Stimulated activated CD8-positive, alpha-beta memory T cell treated with anti-CD3 and anti-CD28 coated beads, Interleukin-2, amount 100 ng/mL, for 1 hour (primary cell): Measurements from ENCODE around the gene RASGRF2.
"Not testable (repeated sequence)": the region's sequence is repeated elsewhere in the genome, so short reads cannot be mapped to it uniquely, and the experiment has no call there.

Experiments used
- DNase-seq, 2 donors: peaks; one replicate each; pipeline ENCODE4 v3.0.0-alpha.2; 2020; ENCODE audit warnings: low read depth in 2 of 2

RASGRF2 gene

DNA sequence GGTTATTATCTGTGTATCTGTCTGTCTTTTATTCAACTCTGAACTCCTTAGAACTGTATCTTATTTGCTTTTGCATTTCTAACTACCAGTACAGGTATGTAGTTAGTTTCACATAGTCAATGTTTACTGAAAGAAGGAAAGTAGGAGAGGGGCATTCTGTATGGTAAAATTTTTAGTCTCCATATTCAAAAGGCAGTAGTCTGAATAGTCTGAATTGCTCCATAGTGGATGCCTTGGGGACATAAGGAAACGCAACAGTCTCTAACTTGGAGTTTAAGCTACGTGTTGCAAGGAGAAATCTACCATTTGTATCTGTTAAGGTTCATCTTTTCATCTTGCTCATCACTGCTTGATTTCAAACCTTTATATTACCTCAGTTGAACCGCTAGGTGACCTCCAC is 26.2 kb downstream of the RASGRF2 start:
- no peak for DNase-seq

GRCh38 chr5:80987078-80987766 is 27.1 kb downstream of the RASGRF2 start:
- DNase-seq, result no peak

GRCh38 chr5:80988419-80988935 is 28.3 kb downstream of the RASGRF2 start:
- DNase-seq, result no peak

DNA sequence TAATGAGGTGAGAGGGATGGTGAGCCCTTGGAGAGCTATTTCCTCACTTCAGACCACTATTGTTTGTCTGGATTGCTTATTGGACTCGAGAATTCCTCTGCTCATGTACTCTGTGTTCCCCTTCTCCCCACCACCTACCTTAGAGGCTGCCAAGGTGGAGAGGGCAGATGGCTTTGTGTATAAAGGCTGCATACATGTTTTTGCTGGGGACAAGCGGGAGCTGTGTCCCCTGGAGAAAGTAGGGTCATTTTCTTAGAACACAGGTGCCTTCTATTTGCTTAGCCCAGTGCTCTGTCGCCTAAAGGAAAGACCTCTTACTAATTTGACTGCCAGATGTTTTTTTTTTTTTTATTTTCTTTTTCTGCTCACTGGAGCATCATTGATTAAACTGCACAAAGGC is 29.7 kb downstream of the RASGRF2 start:
- DNase-seq, result no peak

GRCh38 chr5:80990527-80990926 is 30.4 kb downstream of the RASGRF2 start:
- DNase-seq, result no peak

DNA sequence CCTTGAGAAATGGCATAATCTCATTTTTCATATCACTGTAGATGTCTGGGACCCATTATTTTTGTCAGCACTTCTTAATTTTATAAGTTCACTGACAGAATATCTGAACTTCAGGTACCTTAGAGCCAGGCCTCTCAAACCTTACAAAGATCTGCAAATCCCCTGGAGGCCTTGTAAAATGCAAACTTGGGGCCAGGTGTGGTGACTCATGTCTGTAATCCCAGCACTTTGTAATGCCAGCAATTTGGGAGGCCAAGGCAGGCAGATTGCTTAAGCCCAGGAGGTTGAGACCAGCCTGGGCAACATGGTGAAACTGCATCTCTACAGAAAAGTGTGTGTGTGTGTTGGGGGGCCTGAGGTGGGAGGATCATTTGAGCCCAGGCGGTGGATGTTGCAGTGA is 30.8 kb downstream of the RASGRF2 start:
- no peak for DNase-seq

- DNase-seq, result no peak
Observed at GRCh38 chr5:80995908-80996307, 35.7 kb downstream of the RASGRF2 start.

GRCh38 chr5:80998590-80998979 is 38.4 kb downstream of the RASGRF2 start:
- no peak for DNase-seq

DNA sequence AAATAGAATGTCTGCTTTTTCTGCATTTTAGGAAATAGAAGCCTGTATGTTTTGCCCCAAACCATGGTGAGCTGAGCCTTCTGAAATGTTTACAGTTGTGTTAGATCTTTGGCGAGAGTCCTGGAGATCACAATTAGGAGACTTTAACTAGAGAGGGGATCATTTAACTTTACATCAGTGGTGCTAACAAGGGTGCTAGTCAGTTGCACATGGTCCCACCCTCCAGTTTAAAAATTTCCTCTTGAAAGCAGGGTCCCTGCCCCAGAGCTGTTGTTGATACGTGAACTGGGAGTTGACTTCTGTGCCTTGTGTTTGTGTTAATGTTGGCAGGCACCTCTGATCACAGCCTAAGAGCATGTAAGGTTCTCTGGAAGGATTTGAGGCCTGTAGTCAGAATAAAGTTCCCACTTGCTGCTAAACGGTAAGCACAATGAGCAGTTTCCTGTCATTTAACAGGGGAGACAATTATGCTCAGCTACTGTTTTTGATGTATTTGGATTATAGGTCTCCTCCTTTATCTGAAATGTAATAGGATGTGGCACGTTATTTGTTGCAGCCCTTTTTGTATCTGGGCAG is 43.7 kb downstream of the RASGRF2 start:
- DNase-seq, result no peak

- DNase-seq, result no peak
Observed at GRCh38 chr5:81005708-81006107, 45.5 kb downstream of the RASGRF2 start.

DNA sequence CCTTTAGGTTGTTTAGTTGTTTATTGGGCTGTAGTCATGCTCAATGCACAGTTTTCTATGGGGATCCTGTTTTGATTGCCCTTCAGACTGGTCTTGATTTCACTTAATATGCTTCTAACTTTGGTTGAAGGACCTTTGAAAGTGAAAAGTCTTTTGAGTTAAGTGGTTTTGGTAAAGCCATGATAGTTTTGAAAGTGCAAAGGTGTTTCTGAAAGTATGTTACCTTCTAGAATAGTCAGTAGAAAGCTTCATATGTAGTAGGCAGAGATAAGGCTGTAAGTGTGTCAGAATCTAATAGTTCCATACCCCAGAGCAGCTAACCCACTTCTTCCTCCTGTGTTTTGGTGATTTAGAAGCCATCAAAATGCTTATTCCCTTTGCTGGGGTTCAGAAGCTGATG is 46.1 kb downstream of the RASGRF2 start:
- DNase-seq, result no peak

GRCh38 chr5:81006947-81007636 is 46.9 kb downstream of the RASGRF2 start:
- DNase-seq, result peak in 1 of 2 donors; percentile 14

GRCh38 chr5:81007637-81008027 is 47.5 kb downstream of the RASGRF2 start:
- DNase-seq, result no peak

DNA sequence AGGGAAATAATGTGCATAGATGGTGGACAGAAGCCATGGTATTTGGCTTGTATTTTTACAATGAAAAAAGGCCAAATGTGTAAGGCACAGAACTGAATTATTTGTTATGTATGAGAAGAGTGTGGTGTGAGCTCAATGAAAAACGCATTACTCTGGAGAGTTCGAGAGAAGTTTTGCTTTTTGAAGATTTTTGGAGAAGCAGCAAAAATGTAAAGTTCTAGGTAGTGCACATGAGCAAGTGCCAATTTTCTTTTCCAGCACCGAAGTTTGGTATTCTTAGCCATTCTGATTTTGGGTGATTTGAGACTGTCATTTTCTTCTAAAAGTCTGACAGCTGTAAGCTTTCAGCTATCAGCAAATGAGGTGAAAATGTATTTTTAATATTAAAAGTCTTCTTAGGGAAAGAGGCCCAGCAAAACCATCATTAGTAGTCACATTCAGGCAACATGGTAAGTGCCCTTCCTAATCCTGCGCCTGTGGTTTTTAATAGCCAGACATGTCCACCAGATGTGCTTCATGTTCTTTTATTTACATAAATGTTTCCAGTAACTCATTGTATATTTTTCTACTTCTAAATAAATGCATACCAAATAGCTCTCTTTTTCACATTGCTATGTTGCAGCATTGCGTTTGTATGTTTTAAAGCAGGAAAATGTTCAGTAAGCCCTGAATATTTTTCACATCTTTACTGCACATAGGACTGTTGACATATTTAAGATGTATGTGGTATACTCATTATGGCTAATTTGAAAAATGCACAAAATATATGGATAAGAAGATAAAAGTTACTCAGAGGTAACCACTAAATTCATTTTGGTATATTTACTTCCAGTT is 50.4 kb downstream of the RASGRF2 start:
- no peak for DNase-seq

DNA sequence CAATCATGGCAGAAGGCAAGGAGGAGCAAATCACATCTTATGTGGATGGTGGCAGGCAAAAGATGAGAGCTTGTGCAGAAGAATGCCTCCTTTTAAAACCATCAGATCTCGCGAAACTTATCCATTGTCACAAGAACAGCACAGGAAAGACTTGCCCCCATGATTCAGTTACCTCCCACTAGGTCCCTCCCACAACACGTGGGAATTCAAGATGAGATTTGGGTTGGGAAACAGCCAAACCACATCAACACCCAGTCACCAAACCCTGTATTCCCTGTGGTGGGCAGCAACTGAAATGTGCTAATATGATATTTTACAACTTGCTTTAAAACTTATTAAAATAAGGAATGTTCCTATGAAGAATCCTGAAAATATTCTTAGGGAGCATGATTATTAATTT is 54.2 kb downstream of the RASGRF2 start:
- no peak for DNase-seq

DNA sequence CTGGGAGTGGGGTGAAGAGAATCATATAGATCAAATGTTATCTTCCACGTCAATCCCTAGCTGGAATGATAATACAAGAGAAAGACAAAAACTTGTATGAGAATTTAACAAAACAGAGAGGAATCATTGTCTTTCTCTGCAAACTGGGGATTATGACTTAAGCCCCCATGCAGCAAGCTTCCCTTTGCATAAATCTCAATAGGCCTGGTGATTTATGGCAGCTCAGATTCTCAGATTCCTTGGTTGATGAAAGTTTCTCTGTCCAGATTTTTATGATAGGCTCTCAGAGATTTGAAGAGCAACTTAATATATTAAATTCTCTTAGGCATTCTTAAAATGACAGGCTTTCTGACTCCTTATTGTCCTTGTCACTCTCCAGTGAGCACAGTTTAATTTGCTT is 56.0 kb downstream of the RASGRF2 start:
- no peak for DNase-seq

DNA sequence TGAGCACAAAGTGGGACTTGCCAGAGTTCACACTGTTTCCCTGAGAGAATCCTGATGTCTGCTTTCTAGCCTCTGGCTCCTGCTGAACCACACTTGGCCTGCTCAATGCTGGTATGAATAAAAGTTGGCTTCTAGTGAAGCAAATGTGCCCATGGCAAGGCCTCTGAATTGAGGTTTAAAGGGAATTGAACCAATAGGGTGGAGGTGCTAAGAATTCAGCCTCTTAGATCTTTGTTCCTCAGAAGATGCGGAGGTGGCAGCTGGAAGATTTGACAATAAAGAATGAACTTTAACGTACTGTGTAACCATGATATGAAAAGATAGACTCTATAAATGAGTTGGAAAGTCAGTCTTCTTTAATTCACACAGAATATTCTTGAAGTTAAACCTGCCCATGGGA is 57.2 kb downstream of the RASGRF2 start:
- no peak for DNase-seq

GRCh38 chr5:81018608-81019007 is 58.4 kb downstream of the RASGRF2 start:
- not testable (repeated sequence) for DNase-seq

GRCh38 chr5:81019748-81020147 is 59.6 kb downstream of the RASGRF2 start:
- no peak for DNase-seq

DNA sequence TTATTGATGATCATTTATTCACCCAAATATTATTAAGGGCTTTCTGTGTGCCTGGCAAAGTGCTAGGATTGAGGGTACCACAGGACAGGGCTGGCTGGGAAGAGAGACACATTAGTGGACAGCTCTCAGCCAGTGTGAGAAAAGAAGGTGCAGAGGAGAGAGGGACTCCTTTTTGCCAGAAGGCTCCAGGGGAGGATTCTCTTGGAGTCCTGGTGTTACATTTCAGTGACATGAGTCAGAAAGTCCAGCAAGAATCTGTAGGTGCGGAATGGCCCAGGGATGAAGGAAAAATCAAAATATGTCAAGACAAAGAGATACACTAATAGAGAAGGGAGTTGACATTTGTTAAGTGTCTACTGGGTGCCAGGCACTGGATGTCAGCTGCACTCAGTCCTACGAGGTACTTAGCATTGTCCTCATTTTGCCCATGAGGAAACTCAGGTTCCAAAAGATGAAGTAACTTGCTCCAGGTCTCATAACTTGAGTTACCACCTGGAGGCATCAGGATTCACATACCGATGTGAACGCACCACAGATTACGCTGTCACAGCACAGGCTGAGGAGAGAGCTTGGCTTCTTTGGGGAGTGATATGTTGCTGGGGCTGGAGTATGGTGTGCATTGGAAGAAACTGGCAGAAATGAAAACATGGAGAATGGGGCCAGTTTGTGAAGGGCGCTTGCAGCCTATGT is 60.5 kb downstream of the RASGRF2 start:
- no peak for DNase-seq

DNA sequence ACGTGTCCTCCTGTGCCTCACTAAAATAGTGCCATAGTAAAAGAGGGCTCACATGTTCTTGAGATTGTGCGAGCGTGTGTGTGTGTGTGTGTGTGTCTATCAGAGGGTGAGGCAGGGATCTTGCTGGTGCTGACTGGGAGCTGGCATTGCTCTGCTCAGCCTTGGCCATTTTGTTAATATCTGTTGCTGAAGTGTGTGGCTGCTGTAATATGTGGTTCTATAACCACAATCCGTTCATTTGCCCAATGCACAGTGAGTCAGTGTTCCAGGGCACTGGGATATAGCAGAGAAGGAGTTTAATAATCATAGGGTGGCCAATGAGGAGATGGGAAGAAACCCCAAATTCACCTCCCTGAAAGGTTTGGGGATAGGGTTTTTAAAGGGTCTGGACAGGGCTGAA is 61.3 kb downstream of the RASGRF2 start:
- no peak for DNase-seq
